Breast epithelium (tissue), 3 donors: Measurements from ENCODE around the gene TENM4.

Experiments
- CTCF ChIP-seq, 3 donors: fragments of 450-650 bp; IDR thresholded peaks; one replicate each; pipeline ENCODE4 v1.5.1; 2016 to 2017; ENCODE audit warnings: antibody characterized with exemption in 3 of 3, mild to moderate bottlenecking in 3 of 3, moderate library complexity in 3 of 3
- POLR2A ChIP-seq: fragments of 450-650 bp; IDR thresholded peaks from one replicate; pipeline ENCODE4 v1.6.1; 2016; ENCODE audit warnings: antibody characterized with exemption, mild to moderate bottlenecking, moderate library complexity
- POLR2AphosphoS5 ChIP-seq, 3 donors: sonication (generic); formaldehyde crosslinking; IDR thresholded peaks; one replicate each; pipeline ENCODE4 v1.6.1; 2017; ENCODE audit warnings: antibody characterized with exemption in 3 of 3

GRCh38 chr11:79081471-79082031 is 359.3 kb downstream of the TENM4 start:
- TF ChIP-seq POLR2A (no peak), CTCF (IDR thresholded peaks at IDR 0.05) (no peak), POLR2AphosphoS5 (IDR thresholded peaks at IDR 0.05) (no peak)
